GM23338 (cell line): ENCODE measurements around the gene SNAPC4. TPM values are rescaled to one million over a fixed set of nuclear protein-coding genes. Genes with fewer than 3 reads are reported as not detected.

Source experiments
- ATAC-seq: fragments of 200-7000 bp; cut with Tn5 transposase; 3 replicates; pipeline ENCODE4 v1.9.1; 2020
- DNase-seq: peaks from one replicate; pipeline ENCODE4 v3.0.0-alpha.2; 2015; ENCODE audit warnings: low spot score
- H2AFZ ChIP-seq: fragments of 200-600 bp; sonication (generic); 2 replicates; pipeline ENCODE4 v1.8.0; 2016; ENCODE audit warnings: antibody characterized with exemption, mild to moderate bottlenecking, moderate library complexity
- H3F3A ChIP-seq: fragments of 200-600 bp; sonication (generic); replicated peaks from 2 replicates; pipeline ENCODE4 v1.8.0; 2017; ENCODE audit warnings: antibody characterized with exemption, mixed run types, low read depth
- H3K27ac ChIP-seq: fragments of 200-600 bp; sonication (generic); 2 replicates; pipeline ENCODE4 v1.6.1; 2016; ENCODE audit warnings: low read depth
- H3K27me3 ChIP-seq: fragments of 200-600 bp; sonication (generic); 2 replicates; pipeline ENCODE4 v1.8.0; 2016; ENCODE audit warnings: mild to moderate bottlenecking, mixed run types, moderate library complexity; ENCODE audit not compliant: insufficient read depth
- H3K36me3 ChIP-seq: fragments of 200-600 bp; sonication (generic); 2 replicates; pipeline ENCODE4 v1.8.0; 2016; ENCODE audit warnings: mild to moderate bottlenecking; ENCODE audit not compliant: insufficient read depth
- H3K4me1 ChIP-seq: fragments of 200-600 bp; sonication (generic); 2 replicates; pipeline ENCODE4 v1.8.0; 2016; ENCODE audit warnings: mild to moderate bottlenecking, moderate library complexity; ENCODE audit not compliant: insufficient read depth
- H3K4me2 ChIP-seq: fragments of 200-600 bp; sonication (generic); 2 replicates; pipeline ENCODE4 v1.7.1; 2017; ENCODE audit warnings: mixed run types
- H3K4me3 ChIP-seq: fragments of 200-600 bp; sonication (generic); 2 replicates; pipeline ENCODE4 v1.6.1; 2016; ENCODE audit warnings: mixed run types
- H3K79me2 ChIP-seq: fragments of 200-600 bp; sonication (generic); replicated peaks from 2 replicates; pipeline ENCODE4 v1.8.0; 2017; ENCODE audit warnings: mild to moderate bottlenecking; ENCODE audit not compliant: insufficient read depth
- H3K9me2 ChIP-seq: fragments of 200-600 bp; sonication (generic); 2 replicates; pipeline ENCODE4 v1.8.0; 2017; ENCODE audit not compliant: insufficient read depth
- H4K20me1 ChIP-seq: fragments of 200-600 bp; sonication (generic); replicated peaks from 2 replicates; pipeline ENCODE4 v1.8.0; 2017; ENCODE audit warnings: mild to moderate bottlenecking; ENCODE audit not compliant: insufficient read depth
- H3K27ac Mint-ChIP-seq: 2 replicates; pipeline ENCODE4 v1.8.0; 2020; ENCODE audit warnings: inconsistent platforms, mild to moderate bottlenecking, moderate library complexity, mixed read lengths
- H3K27me3 Mint-ChIP-seq: 3 replicates; pipeline ENCODE4 v1.8.0; 2022; ENCODE audit warnings: low read depth, mild to moderate bottlenecking, moderate library complexity, mixed read lengths, inconsistent platforms; ENCODE audit not compliant: insufficient read depth, poor library complexity
- H3K36me3 Mint-ChIP-seq: 3 replicates; pipeline ENCODE4 v1.8.0; 2021; ENCODE audit warnings: low read depth, mild to moderate bottlenecking, inconsistent platforms, moderate library complexity, mixed read lengths
- H3K4me1 Mint-ChIP-seq: 3 replicates; pipeline ENCODE4 v1.8.0; 2020; ENCODE audit warnings: mild to moderate bottlenecking, inconsistent platforms, mixed read lengths
- H3K4me3 Mint-ChIP-seq: 3 replicates; pipeline ENCODE4 v1.8.0; 2021; ENCODE audit warnings: moderate library complexity, mild to moderate bottlenecking, inconsistent platforms, mixed read lengths
- H3K9me3 Mint-ChIP-seq: 3 replicates; pipeline ENCODE4 v1.8.0; 2020; ENCODE audit warnings: moderate library complexity, mild to moderate bottlenecking, inconsistent platforms, mixed read lengths
- CREB1 ChIP-seq: fragments of 250-450 bp; sonication (Bioruptor Pico); IDR thresholded peaks from 2 replicates; pipeline ENCODE4 v1.5.0; 2020; ENCODE audit warnings: low read depth, mild to moderate bottlenecking, moderate library complexity
- EZH2 ChIP-seq: fragments of 200-600 bp; sonication (generic); IDR thresholded peaks from one replicate; pipeline ENCODE4 v1.8.0; 2017; ENCODE audit warnings: antibody characterized with exemption, mild to moderate bottlenecking, low read depth; ENCODE audit not compliant: unreplicated experiment
- JUNB ChIP-seq: IDR thresholded peaks from one replicate; pipeline ENCODE4 v1.6.1; 2016; ENCODE audit warnings: antibody characterized with exemption; ENCODE audit not compliant: unreplicated experiment
- NANOG ChIP-seq: IDR thresholded peaks from 2 replicates; pipeline ENCODE4 v1.6.1; 2016; ENCODE audit warnings: antibody characterized with exemption, borderline replicate concordance
- POLR2AphosphoS5 ChIP-seq: IDR thresholded peaks from 2 replicates; pipeline ENCODE4 v1.6.1; 2016; ENCODE audit warnings: antibody characterized with exemption, low read depth
- STAT1 ChIP-seq: IDR thresholded peaks from one replicate; pipeline ENCODE4 v1.6.1; 2016; ENCODE audit warnings: antibody characterized with exemption; ENCODE audit not compliant: unreplicated experiment
- ZNF114 ChIP-seq: fragments of 250-450 bp; sonication (Bioruptor Pico); IDR thresholded peaks from 2 replicates; pipeline ENCODE4 v1.5.0; 2020; ENCODE audit warnings: mild to moderate bottlenecking, moderate library complexity
- ZNF331 ChIP-seq: fragments of 250-450 bp; sonication (Bioruptor Pico); IDR thresholded peaks from 2 replicates; pipeline ENCODE4 v1.5.0; 2020; ENCODE audit warnings: low read depth, mild to moderate bottlenecking, moderate library complexity
- polyA plus RNA-seq: library from polyadenylated mRNA; unstranded; fragments of >200 nt; fragmentation: Nextera tagmentation; extraction: Ambion mirVana; gene quantifications from 2 replicates; pipeline ENCODE4 v1.2.1, GENCODE V29; 2016
- total RNA-seq: library from RNA; depleted of rRNA; stranded (reverse); fragments of >200 nt; shearing (Covaris generic); gene quantifications from 2 replicates; pipeline ENCODE4 v1.2.3, GENCODE V29; 2014
- TF ChIP-seq, protein P1 (sequence below), 2 experiments: fragments of 200-600 bp in 1 of 2; sonication (generic) in 1 of 2; conservative IDR thresholded peaks; 2 replicates each; pipeline versions ENCODE4 v1.5.1 to v1.6.1; 2016 to 2017; ENCODE audit warnings: antibody characterized with exemption in 2 of 2, low read depth in 2 of 2, mild to moderate bottlenecking in 2 of 2, moderate library complexity in 1 of 2
- TF ChIP-seq, protein P2 (sequence below): IDR thresholded peaks from one replicate; pipeline ENCODE4 v1.6.1; 2018; ENCODE audit warnings: antibody characterized with exemption; ENCODE audit not compliant: unreplicated experiment

SNAPC4 gene
- total and polyA plus RNA-seq, 2 experiments from 2014 or later: 8.8 to 22.7 TPM

DNA sequence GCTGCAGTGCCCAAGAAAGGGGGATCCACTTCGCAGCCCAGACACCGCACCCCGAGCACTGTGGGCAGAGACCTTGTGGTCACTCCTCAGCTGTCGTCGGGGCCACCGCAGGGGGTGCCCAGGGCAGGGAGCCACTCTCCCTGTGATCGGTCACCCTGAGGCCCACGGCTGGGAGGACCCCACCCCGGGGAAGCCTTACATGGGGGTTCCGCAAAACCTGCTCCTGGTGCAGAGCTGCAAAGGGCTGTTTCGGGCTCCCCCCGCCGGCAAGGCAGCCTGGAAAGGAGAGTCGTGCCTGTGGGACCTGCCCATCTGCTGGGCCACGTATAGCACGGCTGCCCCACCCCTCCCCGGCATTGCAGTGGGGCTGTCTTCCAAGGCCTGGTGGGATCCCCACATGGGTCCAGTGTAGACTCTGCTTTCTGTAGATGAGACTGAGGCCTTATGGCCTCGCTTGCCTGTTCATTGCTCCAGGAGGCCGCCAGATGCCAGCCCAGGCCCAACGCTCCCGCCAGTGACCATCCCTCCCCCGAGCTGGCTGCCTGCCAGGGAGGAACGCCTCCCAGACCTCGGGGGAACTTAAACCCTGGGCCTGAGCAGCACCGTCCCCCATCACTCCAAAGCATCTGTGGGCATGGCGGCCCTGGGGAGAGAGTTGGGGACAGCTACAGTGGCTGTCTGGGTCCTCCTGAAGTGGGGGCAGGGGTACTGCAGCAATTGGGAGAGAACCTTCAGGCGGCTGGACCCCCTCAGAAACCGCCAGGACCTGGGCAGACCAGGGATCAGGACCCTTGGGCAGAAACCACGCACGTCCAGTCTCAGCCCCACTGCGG is 34.8 kb downstream of the SNAPC4 start (continued):
- TF ChIP-seq, protein P1, sequence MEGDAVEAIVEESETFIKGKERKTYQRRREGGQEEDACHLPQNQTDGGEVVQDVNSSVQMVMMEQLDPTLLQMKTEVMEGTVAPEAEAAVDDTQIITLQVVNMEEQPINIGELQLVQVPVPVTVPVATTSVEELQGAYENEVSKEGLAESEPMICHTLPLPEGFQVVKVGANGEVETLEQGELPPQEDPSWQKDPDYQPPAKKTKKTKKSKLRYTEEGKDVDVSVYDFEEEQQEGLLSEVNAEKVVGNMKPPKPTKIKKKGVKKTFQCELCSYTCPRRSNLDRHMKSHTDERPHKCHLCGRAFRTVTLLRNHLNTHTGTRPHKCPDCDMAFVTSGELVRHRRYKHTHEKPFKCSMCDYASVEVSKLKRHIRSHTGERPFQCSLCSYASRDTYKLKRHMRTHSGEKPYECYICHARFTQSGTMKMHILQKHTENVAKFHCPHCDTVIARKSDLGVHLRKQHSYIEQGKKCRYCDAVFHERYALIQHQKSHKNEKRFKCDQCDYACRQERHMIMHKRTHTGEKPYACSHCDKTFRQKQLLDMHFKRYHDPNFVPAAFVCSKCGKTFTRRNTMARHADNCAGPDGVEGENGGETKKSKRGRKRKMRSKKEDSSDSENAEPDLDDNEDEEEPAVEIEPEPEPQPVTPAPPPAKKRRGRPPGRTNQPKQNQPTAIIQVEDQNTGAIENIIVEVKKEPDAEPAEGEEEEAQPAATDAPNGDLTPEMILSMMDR (conservative IDR thresholded peaks at IDR 0.05; ENCODE audit: low read depth in 2 of 2): no peak
- no peak for TF ChIP-seq EZH2
- no peak for TF ChIP-seq NANOG
- no peak for TF ChIP-seq JUNB
- no peak for TF ChIP-seq ZNF331 (CRISPR knock-in tag)

GRCh38 chr9:136363949-136364748 is 35.8 kb downstream of the SNAPC4 start:
- no peak overlapping the region for H3K27ac Mint-ChIP-seq
- H3K4me2 ChIP-seq: peak overlapping the region; percentile 48; the same call in 1 of the 2 replicates
- H4K20me1 ChIP-seq: no peaks in the 10 kb centered on the region
- H3K4me1 ChIP-seq: no peaks in the 10 kb centered on the region; the same call in 1 of the 2 replicates
- H3K79me2 ChIP-seq: no peaks in the 10 kb centered on the region
- H3K27me3 Mint-ChIP-seq: peaks cover 21% of the 10 kb centered on the region
- DNase-seq: peak; percentile 65
- ATAC-seq: peak; percentile 27
- H3K36me3 Mint-ChIP-seq: no peaks in the 10 kb centered on the region
- no peaks in the 10 kb centered on the region for H3K36me3 ChIP-seq
- no peak overlapping the region for H3K27ac ChIP-seq
- no peaks in the 10 kb centered on the region for H3F3A ChIP-seq
- H3K4me3 Mint-ChIP-seq: peak overlapping the region; percentile 69
- H3K27me3 ChIP-seq: no peaks in the 10 kb centered on the region
- H3K9me3 Mint-ChIP-seq: no peaks in the 10 kb centered on the region
- no peaks in the 10 kb centered on the region for H3K9me2 ChIP-seq
- H2AFZ ChIP-seq: no peak overlapping the region
- peaks cover 9% of the 10 kb centered on the region; the same call in 1 of the 3 replicates for H3K4me1 Mint-ChIP-seq
- peak overlapping the region; percentile 77; the same call in 1 of the 2 replicates for H3K4me3 ChIP-seq
- TF ChIP-seq, protein P2, sequence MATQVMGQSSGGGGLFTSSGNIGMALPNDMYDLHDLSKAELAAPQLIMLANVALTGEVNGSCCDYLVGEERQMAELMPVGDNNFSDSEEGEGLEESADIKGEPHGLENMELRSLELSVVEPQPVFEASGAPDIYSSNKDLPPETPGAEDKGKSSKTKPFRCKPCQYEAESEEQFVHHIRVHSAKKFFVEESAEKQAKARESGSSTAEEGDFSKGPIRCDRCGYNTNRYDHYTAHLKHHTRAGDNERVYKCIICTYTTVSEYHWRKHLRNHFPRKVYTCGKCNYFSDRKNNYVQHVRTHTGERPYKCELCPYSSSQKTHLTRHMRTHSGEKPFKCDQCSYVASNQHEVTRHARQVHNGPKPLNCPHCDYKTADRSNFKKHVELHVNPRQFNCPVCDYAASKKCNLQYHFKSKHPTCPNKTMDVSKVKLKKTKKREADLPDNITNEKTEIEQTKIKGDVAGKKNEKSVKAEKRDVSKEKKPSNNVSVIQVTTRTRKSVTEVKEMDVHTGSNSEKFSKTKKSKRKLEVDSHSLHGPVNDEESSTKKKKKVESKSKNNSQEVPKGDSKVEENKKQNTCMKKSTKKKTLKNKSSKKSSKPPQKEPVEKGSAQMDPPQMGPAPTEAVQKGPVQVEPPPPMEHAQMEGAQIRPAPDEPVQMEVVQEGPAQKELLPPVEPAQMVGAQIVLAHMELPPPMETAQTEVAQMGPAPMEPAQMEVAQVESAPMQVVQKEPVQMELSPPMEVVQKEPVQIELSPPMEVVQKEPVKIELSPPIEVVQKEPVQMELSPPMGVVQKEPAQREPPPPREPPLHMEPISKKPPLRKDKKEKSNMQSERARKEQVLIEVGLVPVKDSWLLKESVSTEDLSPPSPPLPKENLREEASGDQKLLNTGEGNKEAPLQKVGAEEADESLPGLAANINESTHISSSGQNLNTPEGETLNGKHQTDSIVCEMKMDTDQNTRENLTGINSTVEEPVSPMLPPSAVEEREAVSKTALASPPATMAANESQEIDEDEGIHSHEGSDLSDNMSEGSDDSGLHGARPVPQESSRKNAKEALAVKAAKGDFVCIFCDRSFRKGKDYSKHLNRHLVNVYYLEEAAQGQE: no peak
- TF ChIP-seq, protein P1 (conservative IDR thresholded peaks at IDR 0.05; ENCODE audit: low read depth in 2 of 2): no peak; a peak in 1 of 4 replicates
- TF ChIP-seq JUNB (no peak), POLR2AphosphoS5 (no peak; the same call in 1 of the 2 replicates), ZNF331 (CRISPR knock-in tag) (no peak), STAT1 (no peak), CREB1 (no peak), ZNF114 (CRISPR knock-in tag) (no peak)
